ENCODE measurements around the gene PFKP.

Gene PFKP

GRCh38 chr10:3136763-3137611 lies 69.6 kb downstream of the PFKP start:
- no peak for DNase-seq

GRCh38 chr10:3137958-3138726 lies 70.8 kb downstream of the PFKP start:
- DNase-seq, result no peak

GRCh38 chr10:3139216-3139910 lies 72.0 kb downstream of the PFKP start:
- no peak for DNase-seq

GRCh38 chr10:3140280-3140679 lies 72.9 kb downstream of the PFKP start:
- no peak for DNase-seq

GRCh38 chr10:3141351-3142005 lies 74.1 kb downstream of the PFKP start:
- DNase-seq, result no peak

- DNase-seq, result no peak
Measured at GRCh38 chr10:3142146-3142875, 75.0 kb downstream of the PFKP start.

- no peak for DNase-seq
Measured at GRCh38 chr10:3143366-3143765, 76.0 kb downstream of the PFKP start.

GRCh38 chr10:3143791-3144434 lies 76.6 kb downstream of the PFKP start:
- no peak for DNase-seq

GRCh38 chr10:3145366-3145765 lies 78.0 kb downstream of the PFKP start:
- DNase-seq, result no peak

GRCh38 chr10:3146289-3146688 lies 78.9 kb downstream of the PFKP start:
- no peak for DNase-seq

- no peak for DNase-seq
Measured at GRCh38 chr10:3147117-3147820, 79.9 kb downstream of the PFKP start.

GRCh38 chr10:3148041-3148440 lies 80.7 kb downstream of the PFKP start:
- no peak for DNase-seq

GRCh38 chr10:3148994-3149393 lies 81.6 kb downstream of the PFKP start:
- no peak for DNase-seq

GRCh38 chr10:3149918-3150317 lies 82.6 kb downstream of the PFKP start:
- no peak for DNase-seq

GRCh38 chr10:3150366-3150765 lies 83.0 kb downstream of the PFKP start:
- no peak for DNase-seq

- DNase-seq, result no peak
Measured at GRCh38 chr10:3150961-3151360, 83.6 kb downstream of the PFKP start.

GRCh38 chr10:3151889-3152565 lies 84.7 kb downstream of the PFKP start:
- no peak for DNase-seq

GRCh38 chr10:3152566-3152935 lies 85.2 kb downstream of the PFKP start:
- no peak for DNase-seq

GRCh38 chr10:3154666-3155065 lies 87.3 kb downstream of the PFKP start:
- no peak for DNase-seq

- DNase-seq, result no peak
Measured at GRCh38 chr10:3159152-3159551, 91.8 kb downstream of the PFKP start.

GRCh38 chr10:3162533-3162932 lies 95.2 kb downstream of the PFKP start:
- DNase-seq, result no peak

All from retina (tissue), 1 donor.